Uterus (tissue), 2 donors: ENCODE data around the gene EDN3.

ENCODE experiments used
- CTCF ChIP-seq, 4 experiments: fragments of 200-600 bp in 2 of 4; fragments of 450-650 bp in 2 of 4; sonication (generic) in 2 of 4; IDR thresholded peaks; one replicate each; pipeline ENCODE4 v1.5.1; 2016 to 2019; ENCODE audit warnings: antibody characterized with exemption in 4 of 4, mild to moderate bottlenecking in 2 of 4, moderate library complexity in 1 of 4
- POLR2A ChIP-seq, 2 donors: fragments of 450-650 bp; IDR thresholded peaks; one replicate each; pipeline ENCODE4 v1.6.1; 2016; ENCODE audit warnings: antibody characterized with exemption in 2 of 2, mild to moderate bottlenecking in 1 of 2, moderate library complexity in 1 of 2

GRCh38 chr20:59268870-59269269, 31.5 kb upstream of the EDN3 start:
- TF ChIP-seq CTCF (IDR thresholded peaks at IDR 0.05) (no peak), POLR2A (IDR thresholded peaks at IDR 0.05) (no peak)
